ENCODE data around the gene PWWP2B.

Gene PWWP2B

DNA sequence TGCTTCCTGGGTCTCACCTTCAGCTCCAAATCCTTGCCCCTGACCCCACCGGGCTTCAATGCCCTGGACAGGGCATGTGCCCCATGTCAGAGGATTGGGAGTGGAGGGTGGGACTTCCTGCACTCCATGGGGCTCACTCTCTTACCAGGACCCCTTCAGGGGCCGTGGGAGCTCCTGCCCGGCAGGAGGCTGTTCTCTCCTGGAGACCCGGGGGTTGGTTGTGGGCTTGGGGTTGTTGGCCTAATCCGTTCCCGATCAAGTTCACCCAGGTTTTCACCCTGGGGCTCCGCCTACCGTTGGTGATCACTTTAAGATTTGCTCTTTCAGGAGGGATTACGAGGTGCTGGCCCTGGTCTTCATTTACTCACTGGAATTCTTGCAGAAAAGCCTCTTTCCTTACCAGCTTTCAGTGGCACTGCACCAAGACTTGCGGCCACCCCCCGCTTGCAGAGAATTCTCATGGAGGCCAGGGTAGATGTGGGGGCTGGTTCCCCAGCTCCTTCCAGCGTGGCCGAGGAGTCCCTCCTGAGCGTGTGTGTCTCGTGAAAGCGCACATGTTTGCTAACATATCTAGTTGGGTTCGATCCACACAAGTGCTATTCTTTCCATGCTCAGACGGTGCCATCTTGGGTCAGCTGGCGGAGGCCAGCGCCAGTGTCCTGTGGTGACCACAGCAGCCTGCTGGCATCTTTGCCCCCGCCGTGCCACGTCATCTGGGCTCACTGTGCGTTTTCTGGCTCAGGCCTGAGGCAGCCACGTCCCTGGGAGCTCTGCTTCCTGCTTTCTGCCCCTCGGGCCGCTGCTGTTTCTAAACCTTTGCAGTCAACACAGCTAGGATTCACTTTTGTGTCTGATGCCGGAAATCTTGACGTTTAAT, 15.6 kb downstream of the PWWP2B start:
- Mint-ChIP-seq H3K9me3 (no peaks in the 10 kb centered on the region), H3K4me1 (peaks cover 19% of the 10 kb centered on the region), H3K4me3 (no peak overlapping the region), H3K27ac (no peak overlapping the region), H3K36me3 (peaks cover 4% of the 10 kb centered on the region), H3K27me3 (no peaks in the 10 kb centered on the region)

DNA sequence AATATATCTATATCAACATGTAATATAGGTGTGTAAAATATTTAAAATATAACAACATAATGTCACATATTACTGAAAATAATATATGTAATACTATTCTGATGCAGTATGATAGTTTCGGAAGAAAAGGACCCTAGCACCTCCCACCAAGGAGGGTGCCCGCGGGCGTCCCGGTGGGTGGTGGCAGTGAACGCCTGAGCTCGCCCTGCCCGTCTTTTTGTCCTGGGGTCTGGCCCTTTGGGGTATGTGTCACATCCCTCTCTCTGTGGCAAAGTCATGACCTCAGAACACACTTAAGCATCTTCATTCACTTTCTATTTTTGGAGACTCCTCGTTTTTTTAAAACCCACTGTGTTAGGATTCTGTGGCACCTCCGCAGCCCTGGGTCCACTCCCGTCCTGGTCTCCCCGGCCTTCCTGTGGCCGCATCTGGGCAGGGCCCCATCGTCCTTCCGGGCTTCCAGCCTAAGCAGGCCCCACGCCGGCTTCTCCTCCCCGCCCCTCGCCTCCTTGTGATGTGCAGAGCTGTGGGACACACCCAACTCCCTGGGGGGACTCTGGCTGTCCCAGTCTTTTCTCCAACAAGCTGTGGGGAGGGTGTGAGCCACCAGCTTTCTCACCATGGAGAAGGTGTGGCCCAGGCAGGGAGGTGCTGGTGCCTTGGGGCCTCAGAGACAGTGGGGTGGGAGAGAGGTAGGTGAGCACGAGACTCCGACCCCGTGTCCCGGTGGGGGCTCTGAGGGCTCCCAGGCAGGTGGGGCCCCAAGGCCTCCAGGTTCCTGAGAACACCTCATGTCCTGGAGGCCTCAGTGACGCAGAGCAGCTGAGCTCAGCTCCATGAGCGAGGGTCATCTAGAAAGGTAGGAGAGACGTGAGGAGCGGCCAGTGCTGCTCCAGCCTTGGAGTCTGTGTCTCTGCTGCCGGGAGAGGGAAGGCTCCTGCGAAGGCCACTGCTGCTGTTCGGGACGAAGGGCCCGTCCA, 16.5 kb downstream of the PWWP2B start:
- H3K27me3 Mint-ChIP-seq = no peaks in the 10 kb centered on the region
- H3K4me1 Mint-ChIP-seq = peaks cover 13% of the 10 kb centered on the region
- H3K4me3 Mint-ChIP-seq = no peak overlapping the region

DNA sequence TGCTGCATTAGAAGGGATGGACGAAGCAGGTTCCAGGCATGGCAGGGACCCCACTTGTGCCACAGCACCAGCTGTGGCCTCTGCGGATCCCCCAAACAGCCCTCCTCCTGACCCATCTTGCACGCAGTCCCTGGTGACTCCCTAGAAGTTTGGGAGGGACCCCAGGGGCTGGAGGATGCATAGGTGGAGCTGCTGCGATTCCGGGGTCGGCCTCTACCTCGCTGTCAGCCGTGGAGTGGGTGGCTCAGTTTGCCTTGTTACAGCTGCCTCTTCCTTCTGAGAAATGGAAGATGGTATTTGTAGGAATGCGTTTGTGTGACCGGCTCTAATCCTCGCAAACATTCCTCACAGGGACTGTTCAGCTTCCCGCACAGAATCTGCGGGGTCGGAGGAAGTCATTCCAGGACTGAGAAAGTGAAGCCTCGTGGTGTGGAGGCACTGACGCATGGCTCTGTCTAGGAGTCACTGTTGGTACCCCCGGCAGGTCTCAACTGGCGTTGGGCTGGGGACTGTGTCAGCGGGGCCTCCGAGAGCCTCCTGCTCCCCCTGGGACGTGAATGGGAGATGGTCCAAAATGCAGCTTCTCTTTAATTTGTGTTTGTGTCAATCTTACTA, 17.5 kb downstream of the PWWP2B start:
- H3K4me1 Mint-ChIP-seq = peaks cover 13% of the 10 kb centered on the region
- no peaks in the 10 kb centered on the region for H3K9me3 Mint-ChIP-seq
- H3K36me3 Mint-ChIP-seq = peaks cover 4% of the 10 kb centered on the region
- no peaks in the 10 kb centered on the region for H3K27me3 Mint-ChIP-seq
- no peak overlapping the region for H3K4me3 Mint-ChIP-seq
- no peak overlapping the region for H3K27ac Mint-ChIP-seq

More for the DNA sequence above, 16.5 kb downstream of the PWWP2B start:
- Mint-ChIP-seq H3K27ac (no peak overlapping the region), H3K9me3 (no peaks in the 10 kb centered on the region), H3K36me3 (peaks cover 4% of the 10 kb centered on the region)

DNA sequence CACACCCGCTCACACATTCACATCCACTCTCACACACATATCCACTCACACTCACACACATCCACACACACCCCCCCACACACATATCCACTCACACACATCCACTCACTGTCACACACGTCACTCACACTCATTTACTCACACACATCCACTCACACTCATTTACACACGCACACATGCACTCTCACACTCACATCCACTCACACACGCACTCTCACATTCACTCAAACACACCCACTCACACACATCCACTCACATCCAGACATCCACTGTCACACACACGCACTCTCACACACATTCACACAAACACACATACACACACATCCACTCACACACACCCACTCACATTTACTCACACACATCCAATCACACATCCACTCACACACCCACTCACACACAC, 18.3 kb downstream of the PWWP2B start:
- H3K4me1 Mint-ChIP-seq = peaks cover 15% of the 10 kb centered on the region
- no peak overlapping the region for H3K4me3 Mint-ChIP-seq
- H3K36me3 Mint-ChIP-seq = peaks cover 4% of the 10 kb centered on the region
- peak overlapping the region; percentile 71 for H3K27ac Mint-ChIP-seq
- no peaks in the 10 kb centered on the region for H3K9me3 Mint-ChIP-seq
- H3K27me3 Mint-ChIP-seq = no peaks in the 10 kb centered on the region

DNA sequence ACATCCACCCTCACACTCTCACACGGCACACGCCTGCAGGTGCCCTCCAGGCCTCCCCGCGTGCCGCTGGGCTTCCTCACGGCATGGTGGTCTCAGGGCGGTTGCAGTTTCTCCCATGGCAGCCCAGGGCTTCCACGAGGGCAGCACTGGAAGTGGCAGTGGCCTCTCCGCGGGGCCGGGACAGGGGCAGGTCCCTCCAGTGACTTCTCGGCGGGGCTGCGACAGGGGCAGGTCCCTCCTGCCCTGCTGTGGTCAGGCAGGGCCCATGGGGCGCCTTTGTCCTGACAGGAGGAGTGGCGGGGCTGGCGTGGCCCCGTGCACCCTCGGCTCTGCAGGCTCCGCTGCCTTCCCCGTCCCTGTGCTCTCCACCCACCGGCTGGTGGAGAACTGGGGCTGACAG, 19.0 kb downstream of the PWWP2B start:
- Mint-ChIP-seq H3K27me3 (no peaks in the 10 kb centered on the region), H3K4me3 (no peak overlapping the region), H3K9me3 (no peaks in the 10 kb centered on the region), H3K27ac (no peak overlapping the region), H3K36me3 (peaks cover 4% of the 10 kb centered on the region), H3K4me1 (peaks cover 17% of the 10 kb centered on the region)

DNA sequence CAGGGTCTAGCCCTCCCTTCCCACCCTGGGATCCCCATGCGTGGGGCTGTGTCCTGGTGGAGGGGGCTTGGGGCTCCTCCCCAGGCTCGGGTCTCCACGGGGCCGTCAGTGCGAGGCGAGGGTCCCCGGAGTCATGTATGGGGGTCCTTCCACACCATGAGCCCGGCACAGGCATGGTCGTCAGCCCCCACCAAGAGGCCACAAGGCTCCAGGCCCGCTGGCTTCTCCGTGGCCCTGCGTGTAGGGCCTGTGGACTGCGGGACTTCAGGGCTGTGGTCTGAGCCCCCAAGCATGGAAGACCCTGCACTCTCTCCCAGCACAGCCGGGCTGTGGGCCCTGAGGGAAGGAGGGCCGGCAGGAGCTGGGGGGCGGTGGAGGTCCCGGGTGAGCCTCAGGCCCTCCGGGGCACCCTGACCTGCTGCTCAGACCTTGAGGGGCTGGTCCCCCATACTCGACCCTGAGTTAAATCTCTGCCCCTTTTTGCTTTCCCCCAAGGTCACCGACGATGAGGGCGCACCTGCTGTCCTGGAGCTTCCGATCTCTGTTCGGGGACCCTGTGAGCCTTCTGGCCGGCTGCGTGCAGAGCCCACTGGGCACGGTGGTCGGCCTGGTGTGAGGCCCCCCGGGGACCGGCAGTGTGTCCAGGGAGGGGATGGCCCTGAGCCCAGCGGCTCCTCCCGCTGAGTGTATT, 19.7 kb downstream of the PWWP2B start:
- H3K27me3 Mint-ChIP-seq = no peaks in the 10 kb centered on the region
- H3K27ac Mint-ChIP-seq = no peak overlapping the region
- H3K36me3 Mint-ChIP-seq = peaks cover 4% of the 10 kb centered on the region
- peaks cover 17% of the 10 kb centered on the region for H3K4me1 Mint-ChIP-seq
- H3K4me3 Mint-ChIP-seq = no peak overlapping the region
- no peaks in the 10 kb centered on the region for H3K9me3 Mint-ChIP-seq

DNA sequence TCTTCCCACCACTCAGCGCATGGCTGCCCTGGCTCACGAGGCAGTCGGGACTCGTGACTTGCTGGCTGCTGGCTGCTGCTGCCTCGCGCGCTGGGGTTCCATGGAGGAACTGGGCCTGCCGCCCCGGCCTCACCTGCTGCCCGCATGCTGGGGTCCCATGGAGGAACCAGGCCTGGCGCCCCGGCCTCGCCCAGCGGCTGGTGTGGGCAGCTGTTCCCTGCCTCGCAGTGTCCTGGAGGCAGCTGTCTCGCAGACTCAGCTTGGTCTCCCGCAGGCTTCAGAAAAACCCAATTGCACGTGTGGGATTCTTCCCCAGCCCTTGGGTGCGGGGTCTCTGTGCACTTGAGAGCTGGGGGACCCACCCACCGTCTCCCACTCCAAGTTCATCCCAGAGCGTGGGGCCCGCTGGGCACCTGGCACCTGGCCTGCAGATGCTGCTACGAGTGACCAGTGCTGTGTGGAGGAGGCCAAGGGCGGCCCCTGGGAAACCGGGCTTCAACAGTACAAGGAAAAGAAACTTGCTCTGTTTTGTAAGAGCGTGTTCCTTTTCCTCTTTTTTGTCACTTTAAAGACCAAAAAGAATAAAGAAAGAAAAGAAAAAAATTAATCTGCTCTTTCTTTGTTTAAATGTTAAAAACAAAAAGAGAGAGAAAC, 20.4 kb downstream of the PWWP2B start:
- H3K4me3 Mint-ChIP-seq = no peak overlapping the region
- H3K27ac Mint-ChIP-seq = no peak overlapping the region
- no peaks in the 10 kb centered on the region for H3K9me3 Mint-ChIP-seq
- peaks cover 17% of the 10 kb centered on the region for H3K4me1 Mint-ChIP-seq
- H3K36me3 Mint-ChIP-seq = peaks cover 4% of the 10 kb centered on the region
- no peaks in the 10 kb centered on the region for H3K27me3 Mint-ChIP-seq

DNA sequence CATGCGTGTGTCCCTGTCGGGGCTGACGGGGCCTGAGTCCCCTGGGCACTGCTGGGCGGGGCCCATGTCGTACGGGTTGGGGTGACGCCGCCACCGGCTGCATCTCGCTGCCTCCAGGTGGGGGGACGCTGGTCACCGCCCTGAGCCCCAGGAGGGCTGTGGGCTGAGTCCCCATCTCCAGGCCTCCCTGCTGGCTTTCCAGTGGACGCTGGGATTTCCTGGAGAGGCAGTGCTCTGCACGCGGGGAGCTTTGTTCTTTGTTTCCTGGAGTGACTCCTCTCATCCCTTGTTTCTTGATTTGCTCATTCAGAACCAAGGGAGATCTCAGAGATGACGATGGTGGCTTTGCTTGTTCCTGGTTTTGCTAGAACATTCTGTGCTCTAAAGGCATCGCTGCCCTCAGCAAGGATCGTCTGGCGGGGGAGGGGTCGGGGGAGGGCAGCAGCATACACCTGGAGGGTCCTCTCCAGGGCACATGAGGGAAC, 21.0 kb downstream of the PWWP2B start:
- no peak overlapping the region for H3K4me3 Mint-ChIP-seq
- peaks cover 4% of the 10 kb centered on the region for H3K36me3 Mint-ChIP-seq
- no peak overlapping the region for H3K27ac Mint-ChIP-seq
- peaks cover 23% of the 10 kb centered on the region for H3K4me1 Mint-ChIP-seq
- H3K9me3 Mint-ChIP-seq = no peaks in the 10 kb centered on the region
- H3K27me3 Mint-ChIP-seq = no peaks in the 10 kb centered on the region

DNA sequence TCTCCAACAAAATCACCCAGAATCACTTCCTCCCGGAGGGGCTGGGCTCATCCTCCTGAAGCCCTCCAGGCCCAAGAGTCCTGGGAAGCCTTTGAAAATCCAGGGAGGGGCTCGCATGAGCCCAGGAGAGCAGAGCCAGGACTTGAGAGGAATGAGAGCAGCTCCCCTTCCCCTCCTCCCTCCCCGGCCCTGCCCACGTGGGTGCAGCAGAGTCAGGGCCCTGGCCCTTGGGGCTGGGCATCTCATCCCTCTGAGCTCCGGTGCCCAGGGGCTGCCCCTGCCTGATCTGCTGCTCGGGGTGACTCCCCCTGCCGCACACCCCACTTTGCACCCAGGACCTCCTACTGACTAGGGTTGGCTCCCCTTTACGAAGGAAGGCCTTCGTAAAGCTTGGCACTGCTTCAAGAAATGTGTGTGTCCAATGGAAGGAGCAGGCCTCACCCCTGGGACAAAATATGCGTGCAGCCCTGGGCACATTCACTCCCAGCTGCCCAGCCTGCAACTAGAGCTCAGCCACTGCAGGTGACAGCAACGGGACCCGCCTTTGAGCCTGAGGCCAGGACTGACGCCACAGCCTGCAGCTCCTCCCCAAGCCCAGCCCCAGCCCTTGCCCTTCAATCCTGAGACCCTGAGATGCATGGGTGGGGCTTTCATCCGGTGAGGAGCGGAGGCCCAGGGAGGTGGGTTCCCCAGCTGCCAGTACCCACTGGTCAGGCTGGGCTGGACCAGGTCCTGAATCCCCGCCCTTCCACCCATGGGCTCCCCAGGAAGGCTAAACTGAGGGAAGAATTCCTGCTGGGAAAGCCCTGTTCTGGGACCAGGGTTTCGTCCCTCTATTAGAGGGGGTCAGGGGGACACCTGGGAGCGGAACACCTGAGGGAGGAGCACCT, 21.8 kb downstream of the PWWP2B start:
- Mint-ChIP-seq H3K27ac (no peak overlapping the region), H3K36me3 (peaks cover 4% of the 10 kb centered on the region), H3K27me3 (no peaks in the 10 kb centered on the region), H3K4me3 (no peak overlapping the region), H3K9me3 (no peaks in the 10 kb centered on the region), H3K4me1 (peaks cover 26% of the 10 kb centered on the region)

DNA sequence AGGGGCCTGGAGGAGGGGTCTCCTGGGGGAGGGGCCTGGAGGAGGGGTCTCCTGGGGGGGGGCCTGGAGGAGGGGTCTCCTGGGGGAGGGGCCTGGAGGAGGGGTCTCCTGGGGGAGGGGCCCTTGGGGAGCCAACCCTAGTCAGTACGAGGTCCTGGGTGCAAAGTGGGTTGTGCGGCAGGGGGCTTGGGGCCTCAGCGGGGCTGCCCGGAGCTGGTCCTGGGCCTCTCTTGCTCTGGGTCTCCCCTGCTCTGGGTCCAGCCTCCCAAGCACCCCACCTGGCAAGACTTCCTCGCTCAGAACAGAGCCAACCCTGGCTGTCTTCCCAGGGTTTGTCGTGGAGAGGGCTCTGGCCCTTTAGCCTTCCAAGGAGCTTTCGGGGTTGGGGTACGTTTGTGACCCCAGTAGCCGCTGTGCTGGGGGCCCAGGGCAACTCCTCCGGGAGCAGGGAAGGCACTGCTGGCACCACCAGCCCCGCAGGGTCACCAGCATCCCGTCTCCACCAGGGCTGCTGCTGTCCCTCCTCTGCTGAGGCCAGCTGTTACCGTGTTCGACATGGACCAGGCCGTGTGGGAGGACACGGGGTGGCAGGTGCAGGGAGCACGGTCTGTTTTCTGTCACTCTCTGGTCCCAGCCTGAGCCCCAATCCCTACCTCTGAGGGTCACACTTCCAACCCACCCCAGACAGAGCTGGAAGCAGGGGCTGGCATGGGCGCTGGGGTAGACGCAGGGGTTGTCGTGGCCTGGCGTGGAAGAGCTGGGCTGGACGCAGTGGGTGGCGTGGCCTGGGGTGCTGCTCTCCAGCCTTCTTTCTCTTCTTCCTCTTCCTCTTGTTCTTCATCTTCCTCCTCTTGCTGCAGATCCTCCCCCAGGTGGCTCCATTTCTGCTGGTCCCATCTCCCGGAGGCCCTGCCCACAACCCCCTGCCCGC, 22.8 kb downstream of the PWWP2B start:
- H3K9me3 Mint-ChIP-seq = no peaks in the 10 kb centered on the region
- peaks cover 4% of the 10 kb centered on the region for H3K36me3 Mint-ChIP-seq
- no peak overlapping the region for H3K4me3 Mint-ChIP-seq
- H3K27me3 Mint-ChIP-seq = no peaks in the 10 kb centered on the region
- peaks cover 26% of the 10 kb centered on the region for H3K4me1 Mint-ChIP-seq
- H3K27ac Mint-ChIP-seq = no peak overlapping the region

DNA sequence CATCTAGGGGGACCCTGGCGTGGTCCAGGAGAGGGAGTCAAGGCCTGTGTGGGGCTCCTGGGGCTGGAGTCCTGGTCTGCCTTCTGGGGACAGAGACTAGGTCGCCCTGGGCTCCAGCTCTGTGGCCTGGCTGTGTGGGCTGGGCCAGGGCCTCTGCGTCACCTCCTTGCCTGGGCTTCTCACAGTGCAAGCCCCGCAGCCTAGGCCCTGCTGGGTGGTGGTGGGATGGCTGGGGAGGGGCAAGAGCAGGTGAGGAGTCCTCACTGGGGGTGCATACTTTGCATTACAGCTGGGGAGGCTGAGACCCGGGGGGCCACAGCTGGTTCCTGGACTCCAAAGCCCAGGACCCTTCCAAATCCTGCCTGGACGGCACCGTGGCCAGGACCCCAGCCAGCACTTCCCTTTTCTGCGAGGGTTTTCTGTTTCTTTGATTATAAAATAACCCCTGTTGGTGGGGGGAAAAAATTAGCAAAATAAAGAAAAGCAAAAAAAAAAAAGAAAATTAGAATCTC, 23.5 kb downstream of the PWWP2B start:
- Mint-ChIP-seq H3K4me3 (no peak overlapping the region), H3K27me3 (no peaks in the 10 kb centered on the region), H3K4me1 (peaks cover 19% of the 10 kb centered on the region), H3K27ac (no peak overlapping the region), H3K36me3 (peaks cover under 1% of the 10 kb centered on the region), H3K9me3 (no peaks in the 10 kb centered on the region)

DNA sequence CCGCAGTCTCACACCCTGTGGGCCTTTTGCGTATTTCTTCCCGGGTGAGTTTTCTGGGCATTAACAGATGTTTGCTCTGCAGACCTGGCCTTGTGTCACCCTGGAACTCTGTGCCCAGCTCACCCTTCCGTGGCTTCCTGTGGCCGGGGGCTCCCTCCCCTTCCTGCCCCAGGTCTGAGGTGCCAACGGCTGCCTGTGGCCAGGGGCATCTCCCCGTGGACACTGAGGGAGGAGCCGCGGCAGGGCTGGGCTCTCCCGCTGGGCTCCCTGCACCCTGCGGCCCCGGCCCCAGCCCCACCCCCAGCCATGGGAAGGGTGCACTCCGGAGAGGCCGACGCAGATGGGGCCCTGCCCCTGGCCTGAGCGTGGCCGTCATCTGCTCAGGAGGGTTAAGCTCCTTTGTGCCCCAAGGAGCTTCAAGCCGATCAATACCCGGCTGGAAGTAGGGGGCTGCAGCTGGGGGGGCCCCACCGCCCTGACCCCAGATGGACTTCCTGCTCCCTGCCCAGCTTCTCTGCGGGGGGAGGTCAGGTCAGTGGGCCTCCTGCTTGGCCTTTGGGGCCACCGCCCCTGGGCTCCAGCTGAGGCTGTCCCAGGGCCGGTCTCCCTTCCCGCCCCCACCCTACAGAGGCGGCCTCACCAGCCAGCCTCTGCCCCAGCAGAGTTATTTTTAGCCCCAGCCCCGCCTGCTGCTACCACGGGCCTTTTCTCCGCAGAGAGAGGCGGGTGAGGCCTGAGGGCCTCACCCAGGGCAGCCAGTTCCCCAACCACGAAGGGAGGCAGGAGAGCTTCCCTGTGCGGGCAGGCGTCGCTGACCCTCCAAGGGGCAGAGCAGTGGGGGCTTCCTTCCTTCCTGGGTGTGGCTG, 24.2 kb downstream of the PWWP2B start:
- Mint-ChIP-seq H3K4me1 (peaks cover 17% of the 10 kb centered on the region), H3K36me3 (no peaks in the 10 kb centered on the region), H3K4me3 (peak overlapping the region; percentile 39), H3K9me3 (no peaks in the 10 kb centered on the region), H3K27me3 (no peaks in the 10 kb centered on the region), H3K27ac (peak overlapping the region; percentile 41)
